Measurements from ENCODE around the gene TIMP4. TPM values are rescaled to one million over a fixed set of nuclear protein-coding genes. Genes with fewer than 3 reads are reported as not detected.

TIMP4 gene
- total RNA-seq, 1 experiment from 2014 or later = not detected

- Histone ChIP-seq H3K4me3 (ENCODE audit: low read depth in 2 of 2, low read length in 2 of 2) (no peak overlapping the region), H3K27ac (ENCODE audit: low read length) (no peak overlapping the region), H3K36me3 (ENCODE audit: control insufficient read depth, insufficient read depth, low read length) (no peaks in the 10 kb centered on the region), H3K9me3 (ENCODE audit: control insufficient read depth, insufficient read depth, low read depth, low read length) (no peaks in the 10 kb centered on the region), H3K27me3 (ENCODE audit: control insufficient read depth, insufficient read depth, low read length) (no peaks in the 10 kb centered on the region), H3K4me1 (ENCODE audit: control insufficient read depth, insufficient read depth, low read length) (peaks cover 5% of the 10 kb centered on the region; the same call in 1 of the 2 replicates)
- no peak for ATAC-seq
- in situ Hi-C loops (cut with HindIII; ENCODE audit: low pct_unique_long_range_greater_than_20kb, low sequenced_read_pairs) (no loop called here), intact Hi-C loops (cut with micrococcal nuclease; ENCODE audit: unreplicated experiment) (loop anchor here (10.0 kb wide), 1 partner anchor 152 kb away; the partner anchor contains the start of gene PPARG)
- CTCF ChIA-PET = no interaction called here
- DNase-seq (ENCODE audit: low read depth, low spot score) = no peak
- POLR2A ChIA-PET = no interaction called here
- TF ChIP-seq, protein P1, sequence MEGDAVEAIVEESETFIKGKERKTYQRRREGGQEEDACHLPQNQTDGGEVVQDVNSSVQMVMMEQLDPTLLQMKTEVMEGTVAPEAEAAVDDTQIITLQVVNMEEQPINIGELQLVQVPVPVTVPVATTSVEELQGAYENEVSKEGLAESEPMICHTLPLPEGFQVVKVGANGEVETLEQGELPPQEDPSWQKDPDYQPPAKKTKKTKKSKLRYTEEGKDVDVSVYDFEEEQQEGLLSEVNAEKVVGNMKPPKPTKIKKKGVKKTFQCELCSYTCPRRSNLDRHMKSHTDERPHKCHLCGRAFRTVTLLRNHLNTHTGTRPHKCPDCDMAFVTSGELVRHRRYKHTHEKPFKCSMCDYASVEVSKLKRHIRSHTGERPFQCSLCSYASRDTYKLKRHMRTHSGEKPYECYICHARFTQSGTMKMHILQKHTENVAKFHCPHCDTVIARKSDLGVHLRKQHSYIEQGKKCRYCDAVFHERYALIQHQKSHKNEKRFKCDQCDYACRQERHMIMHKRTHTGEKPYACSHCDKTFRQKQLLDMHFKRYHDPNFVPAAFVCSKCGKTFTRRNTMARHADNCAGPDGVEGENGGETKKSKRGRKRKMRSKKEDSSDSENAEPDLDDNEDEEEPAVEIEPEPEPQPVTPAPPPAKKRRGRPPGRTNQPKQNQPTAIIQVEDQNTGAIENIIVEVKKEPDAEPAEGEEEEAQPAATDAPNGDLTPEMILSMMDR (IDR thresholded peaks at IDR 0.05) = no peak
- TF ChIP-seq POLR2AphosphoS5 (IDR thresholded peaks at IDR 0.05; ENCODE audit: low read depth, low read length) (no peak), REST (IDR thresholded peaks at IDR 0.05; ENCODE audit: insufficient read depth in 1 of 2, low read depth in 2 of 2, low read length in 1 of 2) (no peak), SIN3A (IDR thresholded peaks at IDR 0.05; ENCODE audit: borderline replicate concordance, insufficient read depth, low read depth, low read length) (no peak), TCF7L2 (IDR thresholded peaks at IDR 0.05; ENCODE audit: low read depth, low read length) (no peak)
- BruUV-seq (replicated peaks) = no TSS peak
These were observed 25.8 kb downstream of the TIMP4 start for GRCh38 chr3:12132881-12133280.

- BruUV-seq (replicated peaks) = no TSS peak
- intact Hi-C loops (cut with micrococcal nuclease; ENCODE audit: unreplicated experiment) (loop anchor here (10.0 kb wide), 1 partner anchor 153 kb away; the partner anchor contains the start of gene PPARG), in situ Hi-C loops (cut with HindIII; ENCODE audit: low pct_unique_long_range_greater_than_20kb, low sequenced_read_pairs) (no loop called here)
- Histone ChIP-seq H3K9me3 (ENCODE audit: control insufficient read depth, insufficient read depth, low read depth, low read length) (no peaks in the 10 kb centered on the region), H3K36me3 (ENCODE audit: control insufficient read depth, insufficient read depth, low read length) (no peaks in the 10 kb centered on the region), H3K4me1 (ENCODE audit: control insufficient read depth, insufficient read depth, low read length) (peaks cover 5% of the 10 kb centered on the region; the same call in 1 of the 2 replicates), H3K27ac (ENCODE audit: low read length) (no peak overlapping the region), H3K27me3 (ENCODE audit: control insufficient read depth, insufficient read depth, low read length) (no peaks in the 10 kb centered on the region), H3K4me3 (ENCODE audit: low read depth in 2 of 2, low read length in 2 of 2) (no peak overlapping the region)
- DNase-seq (ENCODE audit: low read depth, low spot score) (no peak), ATAC-seq (no peak)
- no peak for TF ChIP-seq TCF7L2 (IDR thresholded peaks at IDR 0.05; ENCODE audit: low read depth, low read length)
- TF ChIP-seq SIN3A (IDR thresholded peaks at IDR 0.05; ENCODE audit: borderline replicate concordance, insufficient read depth, low read depth, low read length) = no peak
- TF ChIP-seq REST (IDR thresholded peaks at IDR 0.05; ENCODE audit: insufficient read depth in 1 of 2, low read depth in 2 of 2, low read length in 1 of 2) = no peak
- TF ChIP-seq POLR2AphosphoS5 (IDR thresholded peaks at IDR 0.05; ENCODE audit: low read depth, low read length) = no peak
- TF ChIP-seq, protein P1 (IDR thresholded peaks at IDR 0.05) = no peak
- ChIA-PET POLR2A (no interaction called here), CTCF (no interaction called here)
These were observed 27.2 kb downstream of the TIMP4 start for GRCh38 chr3:12131351-12132090.

All from Panc1 (cell line).